Measurements from ENCODE around the gene NFIC.

Gene NFIC

GRCh38 chr19:3515891-3516422 is 149.6 kb downstream of the NFIC start:
- DNase-seq, result no peak

- peak; percentile 98 for DNase-seq
Observed at GRCh38 chr19:3516675-3517207, 150.4 kb downstream of the NFIC start.

GRCh38 chr19:3517638-3518037 is 151.3 kb downstream of the NFIC start:
- DNase-seq, result no peak

GRCh38 chr19:3518255-3518654 is 151.9 kb downstream of the NFIC start:
- DNase-seq, result no peak

GRCh38 chr19:3518659-3519058 is 152.3 kb downstream of the NFIC start:
- DNase-seq, result no peak
